Fibroblast of lung (primary cell): ENCODE results near the gene PDIA2.

Experiments
- EZH2 ChIP-seq: IDR thresholded peaks from 2 replicates; pipeline ENCODE4 v1.5.1; 2012; ENCODE audit warnings: low read length, control low read depth, mild to moderate bottlenecking; ENCODE audit errors: missing control alignments
- TF ChIP-seq, protein P1 (sequence below), 2 donors: IDR thresholded peaks in 1 of 2; conservative IDR thresholded peaks in 1 of 2; 1 replicate in 1 of 2; 2 replicates in 1 of 2; pipeline ENCODE4 v1.5.1; 2011 to 2012; ENCODE audit warnings: low read length in 2 of 2, control low read depth in 1 of 2, inconsistent platforms in 1 of 2, low read depth in 1 of 2, mild to moderate bottlenecking in 1 of 2

DNA sequence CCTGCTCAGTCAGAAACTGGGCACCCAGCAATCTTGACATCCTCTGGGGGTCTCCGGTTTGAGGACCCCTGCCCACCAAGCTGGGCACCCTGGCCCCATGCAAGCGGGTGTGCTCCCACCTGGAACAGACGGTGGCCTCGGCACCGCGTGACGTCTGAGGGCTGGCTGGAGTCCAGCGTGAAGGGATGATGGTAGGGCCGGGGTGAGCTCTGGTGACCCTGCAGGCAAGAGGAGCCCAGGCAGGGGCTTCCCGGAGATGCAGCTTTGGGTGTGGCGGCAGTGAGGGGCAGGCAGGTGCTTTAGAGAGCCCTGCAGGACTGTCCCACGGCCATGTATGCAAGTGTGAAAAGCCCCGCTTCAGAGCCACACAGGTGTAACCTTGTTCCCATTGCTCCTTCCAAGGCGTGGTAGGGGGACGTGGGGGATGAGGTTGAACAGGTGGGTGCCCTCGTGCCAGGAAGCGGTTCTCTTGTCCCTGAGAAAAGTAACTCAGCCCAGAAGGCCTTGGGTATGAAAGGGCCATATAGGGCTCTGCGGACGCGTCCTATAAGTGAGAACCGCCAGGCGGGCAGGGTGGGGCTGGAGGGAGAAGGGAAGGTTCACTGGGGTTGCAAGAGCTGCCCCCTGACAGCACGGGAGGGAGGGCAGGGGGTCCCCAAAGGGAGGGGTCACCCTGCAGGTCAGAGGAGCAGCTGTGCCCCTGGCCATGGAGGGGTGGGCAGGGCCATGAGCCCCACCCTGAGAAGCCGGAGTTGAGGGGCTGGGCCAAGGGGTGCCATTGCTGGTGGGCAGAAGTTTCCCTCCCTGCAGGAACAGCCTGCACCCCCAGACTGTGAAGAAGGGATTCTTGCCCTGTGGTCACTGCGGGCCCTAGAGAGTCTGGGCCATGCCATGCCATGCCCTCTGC is 16.5 kb upstream of the PDIA2 start:
- TF ChIP-seq, protein P1, sequence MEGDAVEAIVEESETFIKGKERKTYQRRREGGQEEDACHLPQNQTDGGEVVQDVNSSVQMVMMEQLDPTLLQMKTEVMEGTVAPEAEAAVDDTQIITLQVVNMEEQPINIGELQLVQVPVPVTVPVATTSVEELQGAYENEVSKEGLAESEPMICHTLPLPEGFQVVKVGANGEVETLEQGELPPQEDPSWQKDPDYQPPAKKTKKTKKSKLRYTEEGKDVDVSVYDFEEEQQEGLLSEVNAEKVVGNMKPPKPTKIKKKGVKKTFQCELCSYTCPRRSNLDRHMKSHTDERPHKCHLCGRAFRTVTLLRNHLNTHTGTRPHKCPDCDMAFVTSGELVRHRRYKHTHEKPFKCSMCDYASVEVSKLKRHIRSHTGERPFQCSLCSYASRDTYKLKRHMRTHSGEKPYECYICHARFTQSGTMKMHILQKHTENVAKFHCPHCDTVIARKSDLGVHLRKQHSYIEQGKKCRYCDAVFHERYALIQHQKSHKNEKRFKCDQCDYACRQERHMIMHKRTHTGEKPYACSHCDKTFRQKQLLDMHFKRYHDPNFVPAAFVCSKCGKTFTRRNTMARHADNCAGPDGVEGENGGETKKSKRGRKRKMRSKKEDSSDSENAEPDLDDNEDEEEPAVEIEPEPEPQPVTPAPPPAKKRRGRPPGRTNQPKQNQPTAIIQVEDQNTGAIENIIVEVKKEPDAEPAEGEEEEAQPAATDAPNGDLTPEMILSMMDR (conservative IDR thresholded peaks at IDR 0.05 in 1 of 2, IDR thresholded peaks at IDR 0.05 in 1 of 2; ENCODE audit: low read depth in 1 of 2, low read length in 2 of 2) = no peak
- TF ChIP-seq EZH2 = no peak
